Stimulated activated CD8-positive, alpha-beta memory T cell treated with anti-CD3 and anti-CD28 coated beads, Interleukin-7, amount 100 ng/mL, for 1 hour (primary cell): Measurements from ENCODE around the gene CNIH2.
"Not testable (repeated sequence)": the region's sequence is repeated elsewhere in the genome, so short reads cannot be mapped to it uniquely, and the experiment has no call there.

ENCODE experiments used
- DNase-seq, 2 donors: peaks; one replicate each; pipeline ENCODE4 v3.0.0-alpha.2; 2020; ENCODE audit warnings: low read depth in 2 of 2

Gene CNIH2

GRCh38 chr11:66314561-66315497 lies 36.9 kb downstream of the CNIH2 start:
- DNase-seq, result no peak

GRCh38 chr11:66315498-66315885 lies 37.5 kb downstream of the CNIH2 start:
- no peak for DNase-seq

GRCh38 chr11:66315921-66316811 lies 38.2 kb downstream of the CNIH2 start:
- DNase-seq, result no peak

- DNase-seq, result no peak
Measured at GRCh38 chr11:66316849-66317251, 38.9 kb downstream of the CNIH2 start, which contains the start of gene CD248. Gene CD248, minus strand, starts transcription at chr11:66317044. Its CDS starts 17 bp downstream, at chr11:66317027.

GRCh38 chr11:66317322-66317722 lies 39.3 kb downstream of the CNIH2 start:
- no peak for DNase-seq

- peak in 1 of 2 donors; percentile 55 for DNase-seq
Measured at GRCh38 chr11:66317723-66318599, 40.0 kb downstream of the CNIH2 start.

- DNase-seq, result no peak
Measured at GRCh38 chr11:66318600-66318970, 40.6 kb downstream of the CNIH2 start.

GRCh38 chr11:66320289-66320688 lies 42.3 kb downstream of the CNIH2 start:
- DNase-seq, result not testable (repeated sequence)

GRCh38 chr11:66320748-66321147 lies 42.8 kb downstream of the CNIH2 start:
- not testable (repeated sequence) for DNase-seq

- no peak for DNase-seq
Measured at GRCh38 chr11:66321606-66322005, 43.6 kb downstream of the CNIH2 start.

GRCh38 chr11:66322732-66323427 lies 44.9 kb downstream of the CNIH2 start:
- no peak for DNase-seq

- no peak for DNase-seq
Measured at GRCh38 chr11:66323684-66324083, 45.7 kb downstream of the CNIH2 start.

- DNase-seq, result no peak
Measured at GRCh38 chr11:66324664-66325063, 46.7 kb downstream of the CNIH2 start.

- DNase-seq, result no peak
Measured at GRCh38 chr11:66325263-66325671, 47.3 kb downstream of the CNIH2 start.

GRCh38 chr11:66326261-66327111 lies 48.5 kb downstream of the CNIH2 start:
- no peak for DNase-seq

GRCh38 chr11:66327171-66328030 lies 49.4 kb downstream of the CNIH2 start:
- no peak for DNase-seq

GRCh38 chr11:66328031-66328301 lies 50.0 kb downstream of the CNIH2 start:
- no peak for DNase-seq

- peak in 1 of 2 donors; percentile 72 for DNase-seq
Measured at GRCh38 chr11:66328302-66329144, 50.5 kb downstream of the CNIH2 start.
